Effector memory CD4-positive, alpha-beta T cell (primary cell): ENCODE results near the gene TMEM235.

Experiments
- DNase-seq, 3 donors: peaks; one replicate each; pipeline ENCODE4 v3.0.0-alpha.2; 2020
- H3K27ac ChIP-seq: 2 replicates; pipeline ENCODE4 v1.7.0; 2013; ENCODE audit warnings: mild to moderate bottlenecking, low read length, moderate library complexity; ENCODE audit not compliant: insufficient read depth, poor library complexity, severe bottlenecking
- H3K27me3 ChIP-seq: replicated peaks from 2 replicates; pipeline ENCODE4 v1.7.0; 2013; ENCODE audit warnings: mild to moderate bottlenecking, low read length; ENCODE audit not compliant: insufficient read depth, control insufficient read depth, poor library complexity, severe bottlenecking
- H3K36me3 ChIP-seq: 2 replicates; pipeline ENCODE4 v1.7.0; 2013; ENCODE audit warnings: mild to moderate bottlenecking, low read length, moderate library complexity; ENCODE audit not compliant: control insufficient read depth, insufficient read depth
- H3K4me1 ChIP-seq: 2 replicates; pipeline ENCODE4 v1.7.0; 2013; ENCODE audit warnings: low read length, mild to moderate bottlenecking; ENCODE audit not compliant: control insufficient read depth, insufficient read depth, poor library complexity, severe bottlenecking
- H3K4me3 ChIP-seq: 2 replicates; pipeline ENCODE4 v1.7.0; 2013; ENCODE audit warnings: low read length, low read depth, mild to moderate bottlenecking; ENCODE audit not compliant: insufficient read depth, poor library complexity, severe bottlenecking
- H3K9me3 ChIP-seq: 2 replicates; pipeline ENCODE4 v1.7.0; 2013; ENCODE audit warnings: mild to moderate bottlenecking, low read length, moderate library complexity; ENCODE audit not compliant: control insufficient read depth

The TMEM235 gene

DNA sequence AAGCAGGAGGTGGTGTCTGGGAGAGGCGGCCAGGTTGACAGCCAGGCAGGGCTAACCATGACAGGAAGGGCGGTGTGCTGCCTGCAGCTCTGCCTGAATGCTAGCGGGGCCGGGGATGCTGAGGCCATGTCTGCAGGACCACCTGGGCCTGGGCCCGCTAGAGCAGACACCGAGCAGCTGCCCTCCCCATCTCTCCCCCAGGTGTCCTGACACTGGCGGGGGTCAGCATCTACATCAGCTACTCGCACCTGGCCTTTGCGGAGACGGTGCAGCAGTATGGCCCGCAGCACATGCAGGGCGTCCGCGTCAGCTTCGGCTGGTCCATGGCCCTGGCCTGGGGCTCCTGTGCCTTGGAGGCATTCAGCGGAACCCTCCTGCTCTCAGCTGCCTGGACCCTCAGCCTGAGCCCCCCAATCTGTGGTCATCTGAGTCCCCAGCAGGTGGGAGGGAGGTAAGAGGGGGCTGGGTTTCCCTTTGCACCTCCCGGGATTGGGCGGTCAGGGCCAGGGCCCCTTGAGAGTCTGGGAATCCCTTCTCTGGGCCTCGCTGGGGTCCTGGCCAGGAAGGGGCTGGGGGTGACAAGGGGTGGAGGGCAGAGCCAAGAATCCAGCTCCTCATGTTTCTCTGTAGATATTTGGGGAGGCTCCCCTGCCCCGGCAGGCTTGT, 7.5 kb downstream of the TMEM235 start:
- H3K27ac ChIP-seq, result no peak overlapping the region
- H3K4me3 ChIP-seq, result no peak overlapping the region
- DNase-seq, result no peak
- H3K36me3 ChIP-seq, result no peaks in the 10 kb centered on the region
- no peaks in the 10 kb centered on the region for H3K27me3 ChIP-seq
- no peaks in the 10 kb centered on the region for H3K9me3 ChIP-seq
- H3K4me1 ChIP-seq, result no peaks in the 10 kb centered on the region

DNA sequence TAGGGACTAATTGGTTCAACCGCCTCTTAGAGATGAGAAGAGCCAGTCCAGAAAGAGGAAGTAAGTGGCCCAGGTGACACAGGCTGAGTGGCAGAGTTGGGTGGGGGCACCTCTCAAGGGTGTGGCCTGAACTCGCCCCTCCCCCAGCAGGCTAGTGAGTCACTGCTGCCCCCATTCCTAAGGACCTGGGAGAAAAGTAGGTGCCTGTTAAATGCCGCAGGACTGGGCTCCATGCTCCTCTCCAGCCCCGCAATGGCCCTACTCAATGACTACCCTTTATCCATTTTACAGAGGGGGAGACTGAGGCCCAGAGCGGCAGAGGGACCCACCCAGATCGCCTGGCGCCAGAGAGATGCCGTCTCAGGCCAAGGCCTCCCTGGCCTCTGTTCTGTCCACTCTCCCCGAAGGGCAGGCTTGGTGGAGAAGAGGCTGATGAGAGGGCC, 8.1 kb downstream of the TMEM235 start:
- no peaks in the 10 kb centered on the region for H3K4me1 ChIP-seq
- no peak for DNase-seq
- H3K36me3 ChIP-seq, result no peaks in the 10 kb centered on the region
- H3K9me3 ChIP-seq, result no peaks in the 10 kb centered on the region
- H3K27ac ChIP-seq, result no peak overlapping the region
- no peak overlapping the region for H3K4me3 ChIP-seq
- H3K27me3 ChIP-seq, result no peaks in the 10 kb centered on the region

DNA sequence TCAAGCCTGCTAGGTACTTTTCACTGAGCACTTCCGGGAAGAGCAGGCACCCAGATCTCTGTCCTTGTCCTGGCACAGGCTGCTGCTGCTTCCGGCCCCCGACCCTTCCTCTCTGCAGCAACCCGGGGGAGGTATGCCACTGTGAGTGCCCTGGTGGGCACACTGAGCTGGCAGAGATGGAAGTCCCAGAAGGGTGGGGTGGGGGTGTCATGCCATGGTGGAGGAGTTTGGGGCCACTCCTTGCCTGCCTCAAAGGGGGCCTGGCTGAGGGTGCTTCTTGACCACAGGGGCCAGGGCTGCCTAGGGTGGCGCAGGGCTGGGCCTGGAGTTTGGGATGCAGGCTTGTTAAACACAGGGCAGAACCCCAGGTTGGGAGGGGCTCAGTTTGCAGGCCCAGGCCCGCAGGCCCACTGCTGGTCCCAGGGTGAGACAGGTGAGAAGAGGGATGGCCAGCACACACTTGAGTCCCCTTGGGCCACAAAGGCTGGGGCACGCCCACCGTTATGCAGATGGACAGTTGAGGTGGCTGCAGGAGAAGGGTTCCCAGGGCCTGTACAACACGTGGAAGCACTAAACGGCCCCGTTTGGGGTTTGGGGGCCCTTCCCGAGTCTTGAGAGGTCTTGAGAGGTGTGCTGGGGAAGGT, 8.7 kb downstream of the TMEM235 start:
- H3K27ac ChIP-seq, result no peak overlapping the region
- no peaks in the 10 kb centered on the region for H3K9me3 ChIP-seq
- H3K4me1 ChIP-seq, result no peaks in the 10 kb centered on the region
- H3K36me3 ChIP-seq, result no peaks in the 10 kb centered on the region
- H3K27me3 ChIP-seq, result no peaks in the 10 kb centered on the region
- H3K4me3 ChIP-seq, result no peak overlapping the region
- no peak for DNase-seq

DNA sequence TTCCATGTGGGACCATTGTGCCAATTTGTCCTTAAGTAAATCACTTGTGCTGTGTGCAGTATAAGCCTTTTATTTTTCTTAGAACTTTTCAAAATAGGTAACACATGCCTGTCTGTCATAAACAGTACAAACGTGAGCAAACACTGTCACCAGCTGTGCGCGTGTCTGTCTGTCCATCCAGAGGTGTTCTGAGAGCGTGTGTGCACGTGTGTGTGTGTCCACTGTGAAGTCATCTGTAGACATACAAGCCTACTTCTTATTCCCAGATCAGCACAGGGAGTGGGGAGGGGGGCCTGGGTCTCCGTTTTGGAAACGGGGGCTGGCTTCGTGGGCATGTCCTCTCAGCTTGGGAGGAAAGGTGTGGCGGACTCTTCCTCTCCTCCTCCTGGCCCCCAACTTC, 9.4 kb downstream of the TMEM235 start:
- Histone ChIP-seq H3K36me3 (no peaks in the 10 kb centered on the region), H3K27me3 (no peaks in the 10 kb centered on the region), H3K4me3 (no peak overlapping the region), H3K9me3 (no peaks in the 10 kb centered on the region), H3K4me1 (no peaks in the 10 kb centered on the region), H3K27ac (no peak overlapping the region)
- DNase-seq, result no peak

DNA sequence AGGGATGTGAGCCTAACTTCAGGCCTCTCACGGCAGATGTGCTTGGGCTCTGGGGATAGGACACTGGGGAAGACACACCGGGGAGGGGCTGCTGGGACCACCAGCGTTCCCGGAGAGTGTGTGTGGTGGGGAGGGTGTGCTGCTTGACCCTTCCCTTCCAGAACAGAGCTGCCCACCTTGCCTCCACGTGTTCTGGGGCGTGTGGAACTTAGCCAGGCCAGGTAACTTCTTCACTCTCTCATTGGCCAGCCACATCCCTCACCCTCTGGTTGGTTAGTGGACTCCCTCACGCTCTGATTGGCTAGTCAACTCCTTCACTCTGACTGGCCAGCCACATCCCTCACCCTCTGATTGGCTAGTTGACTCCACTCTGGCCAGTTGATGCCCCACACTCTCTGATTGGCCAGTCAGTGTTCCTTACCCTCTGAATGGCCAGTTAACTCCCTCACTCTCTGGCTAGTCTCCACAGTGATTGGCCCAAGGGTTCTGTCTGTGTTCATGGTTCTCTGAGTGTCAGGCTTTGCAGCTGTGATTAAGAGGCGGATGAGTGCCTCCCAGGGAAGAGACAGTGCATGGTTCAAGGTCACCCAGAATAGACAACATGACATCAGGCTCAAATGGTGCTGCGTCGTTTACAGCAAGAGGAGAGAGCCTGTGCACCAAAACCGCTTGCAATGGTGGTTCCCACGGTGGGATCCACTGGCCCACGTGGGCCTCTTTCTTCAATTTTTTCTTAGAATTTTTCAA, 10.0 kb downstream of the TMEM235 start:
- DNase-seq, result no peak
- Histone ChIP-seq H3K27me3 (no peaks in the 10 kb centered on the region), H3K4me1 (no peaks in the 10 kb centered on the region), H3K9me3 (no peaks in the 10 kb centered on the region), H3K27ac (no peak overlapping the region), H3K36me3 (no peaks in the 10 kb centered on the region), H3K4me3 (no peak overlapping the region)

DNA sequence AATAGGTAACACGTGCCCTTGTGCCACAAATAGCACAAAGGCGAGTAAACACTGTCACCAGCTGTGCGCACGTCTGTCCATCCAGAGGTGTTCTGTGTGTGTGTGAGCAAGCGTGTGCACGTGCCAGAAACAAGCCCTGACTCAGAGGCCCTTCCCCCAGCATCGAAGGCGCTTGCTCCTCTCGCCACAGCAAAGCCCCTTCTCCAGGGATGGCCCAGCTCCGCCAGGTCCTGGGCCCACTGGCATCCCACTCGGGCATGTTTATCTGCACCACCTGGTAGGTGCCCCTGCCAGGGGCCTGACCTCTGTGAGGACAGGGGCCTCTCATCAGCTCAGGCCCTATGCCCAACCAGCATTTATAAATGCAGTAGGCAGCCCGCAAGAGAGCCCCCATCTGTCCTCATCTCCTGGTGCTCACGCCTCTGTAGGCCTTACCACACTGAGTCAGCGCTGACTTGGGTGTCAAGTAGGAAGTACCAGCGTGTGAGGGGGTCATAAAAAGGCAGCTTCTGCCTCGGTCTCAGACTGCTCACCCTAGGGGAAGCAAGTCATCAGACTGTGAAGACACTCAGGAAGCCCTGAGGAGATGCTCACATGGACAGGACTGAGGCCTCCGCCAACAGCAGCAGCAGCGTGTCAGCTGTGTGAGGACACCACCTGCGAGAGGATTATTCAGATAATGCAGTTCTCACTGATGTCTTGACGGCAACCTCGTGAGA, 10.8 kb downstream of the TMEM235 start:
- no peak overlapping the region for H3K4me3 ChIP-seq
- H3K27me3 ChIP-seq, result no peaks in the 10 kb centered on the region
- no peak for DNase-seq
- H3K27ac ChIP-seq, result no peak overlapping the region
- H3K36me3 ChIP-seq, result no peaks in the 10 kb centered on the region
- H3K9me3 ChIP-seq, result no peaks in the 10 kb centered on the region
- H3K4me1 ChIP-seq, result no peaks in the 10 kb centered on the region

DNA sequence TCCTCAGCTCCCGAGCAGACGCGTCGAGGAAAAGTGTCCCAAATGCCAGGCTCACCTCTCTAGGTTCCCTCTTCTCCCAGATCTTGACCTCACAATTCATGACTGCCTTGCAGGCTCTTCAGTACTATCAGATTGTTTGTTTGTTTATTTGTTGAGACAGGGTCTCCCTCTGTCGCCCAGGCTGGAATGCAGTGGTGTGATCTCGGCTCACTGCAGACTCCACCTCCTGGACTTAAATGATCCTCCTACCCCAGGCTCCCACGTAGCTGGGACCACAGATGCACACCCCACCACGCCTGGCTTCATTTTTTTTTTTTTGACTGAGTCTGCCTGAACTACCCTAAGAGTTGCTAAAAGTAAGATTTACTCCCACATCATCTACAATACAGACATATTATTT, 15.9 kb downstream of the TMEM235 start:
- no peak overlapping the region for H3K4me3 ChIP-seq
- H3K27ac ChIP-seq, result no peak overlapping the region
- H3K36me3 ChIP-seq, result no peaks in the 10 kb centered on the region
- H3K4me1 ChIP-seq, result peaks cover 21% of the 10 kb centered on the region
- no peaks in the 10 kb centered on the region for H3K9me3 ChIP-seq
- DNase-seq, result no peak
- H3K27me3 ChIP-seq, result no peaks in the 10 kb centered on the region

DNA sequence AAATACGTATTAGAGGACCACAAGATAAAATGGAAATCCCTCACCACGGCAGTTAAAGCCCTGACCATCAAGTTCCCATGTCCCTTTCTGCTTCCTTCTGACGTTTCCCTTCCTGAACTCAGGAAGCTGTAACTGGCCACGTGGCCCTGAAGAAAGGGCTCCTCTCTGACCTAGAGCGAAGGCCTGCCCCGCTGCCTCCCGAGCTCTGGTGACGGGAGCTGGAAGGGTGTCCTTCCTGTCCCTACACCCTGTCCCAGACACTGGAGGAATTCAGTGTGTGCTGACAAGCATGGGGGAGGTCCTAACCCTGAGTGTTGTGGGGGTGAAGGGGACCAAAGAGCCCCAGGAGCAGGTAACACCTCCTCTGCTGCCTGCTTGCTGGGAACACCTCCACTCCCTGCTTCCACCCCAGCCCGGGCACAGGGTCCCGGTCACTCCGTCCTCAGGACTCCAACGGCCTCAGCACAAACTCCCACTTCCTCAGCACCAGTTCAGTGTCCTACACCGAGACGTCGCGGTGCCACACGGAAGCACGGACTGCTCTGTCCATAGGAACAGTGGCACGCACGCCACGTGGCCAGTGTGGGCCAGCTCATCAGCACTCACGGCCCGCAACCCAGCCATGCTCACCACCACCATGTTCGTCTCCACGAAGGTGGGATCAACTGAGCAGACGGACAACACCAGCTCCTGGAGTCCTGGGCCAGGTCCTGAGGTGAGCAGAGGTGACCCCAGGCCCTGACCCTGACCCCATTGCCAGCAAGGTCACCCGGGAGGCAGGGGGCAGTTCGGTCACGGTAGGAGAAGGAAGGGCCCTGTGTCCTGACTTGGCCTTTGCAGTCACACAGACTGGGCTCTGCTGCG, 16.9 kb downstream of the TMEM235 start:
- no peaks in the 10 kb centered on the region for H3K9me3 ChIP-seq
- DNase-seq, result no peak
- H3K4me3 ChIP-seq, result no peak overlapping the region
- no peak overlapping the region for H3K27ac ChIP-seq
- H3K36me3 ChIP-seq, result no peaks in the 10 kb centered on the region
- peaks cover 30% of the 10 kb centered on the region for H3K4me1 ChIP-seq
- H3K27me3 ChIP-seq, result no peaks in the 10 kb centered on the region

DNA sequence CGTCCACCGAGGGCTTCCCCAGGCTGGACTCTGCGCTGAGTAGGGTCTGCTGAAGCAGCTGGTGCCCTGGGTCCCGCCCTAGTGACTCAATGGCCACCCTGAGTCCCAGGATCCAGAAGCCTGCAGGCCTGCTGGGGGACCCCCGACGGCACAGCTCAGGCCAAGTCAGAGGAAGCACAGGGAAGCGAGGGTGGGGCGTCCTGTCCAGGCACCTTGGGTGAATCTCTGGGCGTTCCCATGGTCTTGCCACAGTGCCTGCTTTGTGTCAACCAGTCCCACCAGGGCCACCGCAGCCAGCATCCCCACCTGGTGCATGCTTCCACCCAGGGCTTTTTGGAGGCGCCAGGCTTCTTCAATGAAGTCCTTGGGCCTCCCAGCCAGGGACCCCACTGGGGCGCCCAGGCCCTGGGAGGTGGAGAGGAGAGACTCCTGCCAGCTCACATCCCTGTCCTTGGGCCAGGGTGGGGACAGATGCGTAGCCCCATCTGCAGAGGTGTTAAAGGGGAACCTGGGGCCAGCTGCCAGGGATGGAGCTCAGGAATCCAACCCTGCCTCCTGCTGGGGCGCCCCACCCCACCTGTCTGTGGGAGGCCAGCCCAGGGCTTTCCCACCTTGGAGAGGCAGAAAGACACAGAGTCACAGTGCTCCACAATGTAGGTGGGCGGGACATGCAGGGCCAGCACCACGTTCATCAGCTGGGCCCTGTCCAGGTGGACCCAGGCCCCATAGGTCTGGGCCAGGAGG, 17.8 kb downstream of the TMEM235 start:
- H3K4me1 ChIP-seq, result peaks cover 38% of the 10 kb centered on the region
- no peaks in the 10 kb centered on the region for H3K9me3 ChIP-seq
- no peak overlapping the region for H3K27ac ChIP-seq
- H3K36me3 ChIP-seq, result no peaks in the 10 kb centered on the region
- H3K4me3 ChIP-seq, result no peak overlapping the region
- DNase-seq, result no peak
- H3K27me3 ChIP-seq, result no peaks in the 10 kb centered on the region
